HepG2 (cell line): ENCODE data around the gene LRRTM3. TPM values are rescaled to one million over a fixed set of nuclear protein-coding genes. Genes with fewer than 3 reads are reported as not detected.

Source experiments
- ATAC-seq: fragments of 200-7000 bp; cut with Tn5 transposase; 3 replicates; pipeline ENCODE4 v1.9.1; 2020; ENCODE audit warnings: mild to moderate bottlenecking, moderate library complexity
- BruUV-seq: library from RNA; stranded (reverse); fragments of 400-500 nt; replicated peaks from 2 replicates; lab custom pipeline; 2021; lab: Mats Ljungman, UMichigan
- CTCF ChIA-PET: fragments of 300-600 bp; formaldehyde crosslinking; extraction: SDS; loops from one replicate; lab custom pipeline; 2021; ENCODE audit warnings: low total read pairs, inconsistent platforms, low intra/inter-chr PET ratio; lab: Yijun Ruan, JAX
- POLR2A ChIA-PET: fragments of 350-600 bp; sonication (Branson Sonifier 250); formaldehyde crosslinking; loops from one replicate; lab custom pipeline; 2020; ENCODE audit warnings: antibody characterized with exemption, inconsistent platforms; lab: Yijun Ruan, JAX
- DNase-seq: peaks from one replicate; pipeline ENCODE4 v3.0.0-alpha.2; 2015; ENCODE audit warnings: low spot score
- FAIRE-seq: peaks from 3 replicates; lab custom pipeline; 2011; peaks lifted over from hg19 to GRCh38; lab: Jason Lieb, UNC
- H2AFZ ChIP-seq: one replicate; pipeline ENCODE4 v1.6.1; 2011; ENCODE audit warnings: low read length, inconsistent platforms
- H3K27ac ChIP-seq: fragments of 300-600 bp; 3 replicates; pipeline ENCODE4 v1.8.0; 2011; ENCODE audit warnings: mixed run types, mild to moderate bottlenecking, mixed read lengths, low read length, inconsistent platforms; ENCODE audit not compliant: insufficient read depth; ENCODE audit errors: extremely low read length
- H3K27me3 ChIP-seq, 2 experiments: fragments of 200-600 bp in 1 of 2; 2 replicates in 1 of 2; 3 replicates in 1 of 2; pipeline versions ENCODE4 v1.6.0 to v1.8.0; 2011; ENCODE audit warnings: low read length in 2 of 2, mild to moderate bottlenecking in 2 of 2, moderate library complexity in 2 of 2, inconsistent platforms in 1 of 2; ENCODE audit not compliant: insufficient read depth in 2 of 2, control insufficient read depth in 1 of 2
- H3K36me3 ChIP-seq, 2 experiments: fragments of 200-600 bp in 1 of 2; replicated peaks in 1 of 2; 2 replicates in 1 of 2; 3 replicates in 1 of 2; pipeline versions ENCODE4 v1.5.1 to v1.8.0; 2011; ENCODE audit warnings: low read length in 2 of 2, inconsistent platforms in 1 of 2; ENCODE audit not compliant: insufficient read depth in 2 of 2, control insufficient read depth in 1 of 2
- H3K4me1 ChIP-seq: 2 replicates; pipeline ENCODE4 v1.5.1; 2012; ENCODE audit warnings: low read length, inconsistent platforms; ENCODE audit not compliant: insufficient read depth
- H3K4me2 ChIP-seq: 2 replicates; pipeline ENCODE4 v1.6.0; 2011; ENCODE audit warnings: low read depth, low read length, inconsistent platforms
- H3K4me3 ChIP-seq, 3 experiments: fragments of 200-600 bp in 1 of 3; sonication (generic), shearing (Covaris generic) in 1 of 3; replicated peaks in 1 of 3; 2 replicates each; pipeline ENCODE4 v1.5.1; 2011 to 2016; ENCODE audit warnings: low read length in 3 of 3, inconsistent platforms in 2 of 3, low read depth in 2 of 3, mild to moderate bottlenecking in 2 of 3, control low read depth in 1 of 3, mixed read lengths in 1 of 3; ENCODE audit not compliant: insufficient read depth in 1 of 3
- H3K79me2 ChIP-seq: one replicate; pipeline ENCODE4 v1.6.1; 2011; ENCODE audit warnings: low read length, inconsistent platforms; ENCODE audit not compliant: insufficient read depth
- H3K9ac ChIP-seq: 2 replicates; pipeline ENCODE4 v1.6.0; 2011; ENCODE audit warnings: mild to moderate bottlenecking, low read depth, low read length, inconsistent platforms; ENCODE audit not compliant: insufficient read depth
- H3K9me3 ChIP-seq: 2 replicates; pipeline ENCODE4 v1.5.1; 2012; ENCODE audit warnings: mild to moderate bottlenecking, low read length
- H4K20me1 ChIP-seq: 2 replicates; pipeline ENCODE4 v1.6.0; 2011; ENCODE audit warnings: inconsistent platforms, mild to moderate bottlenecking, low read length, moderate library complexity; ENCODE audit not compliant: insufficient read depth
- CBX1 ChIP-seq: IDR thresholded peaks from one replicate; pipeline ENCODE4 v1.6.1; 2016; ENCODE audit warnings: antibody characterized with exemption, low read depth
- EP300 ChIP-seq, 3 experiments: sonication (generic) in 1 of 3; formaldehyde crosslinking in 1 of 3; IDR thresholded peaks; 2 replicates each; pipeline versions ENCODE4 v1.5.1 to v1.6.1; 2011 to 2020; ENCODE audit warnings: low read depth in 2 of 3, low read length in 2 of 3, borderline replicate concordance in 1 of 3, improper control_type of control experiment in 1 of 3, mild to moderate bottlenecking in 1 of 3, missing genetic modification reagents in 1 of 3, moderate library complexity in 1 of 3
- KDM4B ChIP-seq: sonication (generic); formaldehyde crosslinking; IDR thresholded peaks from 2 replicates; pipeline ENCODE4 v1.4.0; 2020; ENCODE audit warnings: missing genetic modification reagents
- NFKBIZ ChIP-seq: IDR thresholded peaks from 2 replicates; pipeline ENCODE4 v1.6.1; 2018; ENCODE audit warnings: missing genetic modification reagents, missing compliant biosample characterization
- NPAS2 ChIP-seq: sonication (generic); formaldehyde crosslinking; IDR thresholded peaks from 2 replicates; pipeline ENCODE4 v1.8.0; 2022; ENCODE audit warnings: mild to moderate bottlenecking, missing genetic modification reagents, borderline replicate concordance
- PHF21A ChIP-seq: sonication (generic); formaldehyde crosslinking; IDR thresholded peaks from 2 replicates; pipeline ENCODE4 v1.5.0; 2020; ENCODE audit warnings: mild to moderate bottlenecking, missing genetic modification reagents
- RBM22 ChIP-seq: fragments of 200-400 bp; formaldehyde crosslinking; optimal IDR thresholded peaks from 2 replicates; pipeline ENCODE3; 2017; ENCODE audit warnings: mild to moderate bottlenecking, low read length, moderate library complexity
- SP140L ChIP-seq: sonication (generic); formaldehyde crosslinking; IDR thresholded peaks from 2 replicates; pipeline ENCODE4 v1.4.0; 2020; ENCODE audit warnings: missing genetic modification reagents, borderline replicate concordance
- TCF12 ChIP-seq, 2 experiments: fragments of 450-650 bp in 1 of 2; sonication (generic) in 1 of 2; formaldehyde crosslinking in 1 of 2; IDR thresholded peaks; 2 replicates each; pipeline versions ENCODE4 v1.6.1 to v1.8.0; 2017 to 2022; ENCODE audit warnings: antibody characterized with exemption in 1 of 2, mild to moderate bottlenecking in 1 of 2, missing genetic modification reagents in 1 of 2, moderate library complexity in 1 of 2
- TFE3 ChIP-seq: IDR thresholded peaks from 2 replicates; pipeline ENCODE4 v1.6.1; 2016
- ZC3H4 ChIP-seq: sonication (generic); formaldehyde crosslinking; IDR thresholded peaks from 2 replicates; pipeline ENCODE4 v1.4.0; 2020; ENCODE audit warnings: missing genetic modification reagents, borderline replicate concordance
- ZNF572 ChIP-seq: sonication (generic); formaldehyde crosslinking; IDR thresholded peaks from 2 replicates; pipeline ENCODE4 v1.5.1; 2020; ENCODE audit warnings: mild to moderate bottlenecking, missing genetic modification reagents
- ZNF619 ChIP-seq: sonication (generic); formaldehyde crosslinking; IDR thresholded peaks from 2 replicates; pipeline ENCODE4 v1.4.0; 2020; ENCODE audit warnings: mild to moderate bottlenecking, missing genetic modification reagents
- WGBS: methylation state at CpG from one replicate; pipeline ENCODE4 v1.1.6; 2017; ENCODE audit warnings: low lambda C conversion rate; 5-methylcytosine and 5-hydroxymethylcytosine counted together
- in situ Hi-C: cut with HindIII; loops from 2 replicates; pipeline ENCODE4 v1.10.0; 2017; ENCODE audit warnings: low pct_unique_long_range_greater_than_20kb; ENCODE audit not compliant: extremely low pct_ligation_motif_present
- intact Hi-C: fragments of 100-400 bp; cut with micrococcal nuclease; formaldehyde crosslinking; loops from one replicate; pipeline ENCODE4 v1.10.0; 2022; ENCODE audit not compliant: unreplicated experiment
- polyA plus RNA-seq, 8 experiments: library from polyadenylated mRNA; depleted of rRNA in 3 of 8; stranded (reverse) in 7 of 8; unstranded in 1 of 8; fragments of >200 nt; fragmentation: Illumina TruSeq in 4 of 8; extraction: Trizol in 4 of 8; gene quantifications; 2 replicates each; pipeline versions ENCODE4 v1.2.1 to v1.2.3, GENCODE V29; 2011 to 2016; ENCODE audit warnings: low read depth in 4 of 8, missing spikeins in 1 of 8, mixed read lengths in 1 of 8; ENCODE audit not compliant: insufficient read depth in 1 of 8
- total RNA-seq, 5 experiments: library from RNA; depleted of rRNA; stranded (reverse); fragments of >200 nt; fragmentation: Illumina TruSeq; extraction: Trizol; gene quantifications; 2 replicates each; pipeline ENCODE4 v1.2.3, GENCODE V29; 2016; ENCODE audit warnings: low read depth in 1 of 5

The LRRTM3 gene
- total and polyA plus RNA-seq, 2 of the 13 experiments (the other 11 are each of a cell fraction or from before 2014, with no cell fraction given): not detected

DNA sequence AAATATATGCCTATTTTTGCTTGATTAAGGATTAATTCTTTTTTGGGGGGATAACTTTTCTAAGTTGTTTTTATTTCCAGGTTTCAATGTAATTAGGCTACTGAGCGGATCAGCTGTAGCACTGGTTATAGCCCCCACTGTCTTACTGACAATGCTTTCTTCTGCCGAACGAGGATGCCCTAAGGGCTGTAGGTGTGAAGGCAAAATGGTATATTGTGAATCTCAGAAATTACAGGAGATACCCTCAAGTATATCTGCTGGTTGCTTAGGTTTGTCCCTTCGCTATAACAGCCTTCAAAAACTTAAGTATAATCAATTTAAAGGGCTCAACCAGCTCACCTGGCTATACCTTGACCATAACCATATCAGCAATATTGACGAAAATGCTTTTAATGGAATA is 1.0 kb downstream of the LRRTM3 start:
- H2AFZ ChIP-seq: no peak overlapping the region
- DNase-seq (no peak), ATAC-seq (no peak), FAIRE-seq (no peak)
- no peaks in the 10 kb centered on the region for H3K4me1 ChIP-seq
- WGBS: 41% methylated on average over 5 of the region's 5 CpGs
- ChIA-PET CTCF (no interaction called here), POLR2A (no interaction called here)
- TF ChIP-seq NFKBIZ (CRISPR knock-in tag): no peak
- TF ChIP-seq NPAS2 (CRISPR knock-in tag): no peak
- TF ChIP-seq TCF12 (IDR thresholded peaks at IDR 0.05): no peak
- TF ChIP-seq TCF12 (CRISPR knock-in tag; IDR thresholded peaks at IDR 0.05): no peak
- TF ChIP-seq EP300 (IDR thresholded peaks at IDR 0.05; ENCODE audit: low read depth in 2 of 2, low read length in 2 of 2): no peak
- no peak for TF ChIP-seq EP300 (CRISPR knock-in tag; IDR thresholded peaks at IDR 0.05; ENCODE audit: borderline replicate concordance)
- no peak for TF ChIP-seq ZC3H4 (CRISPR knock-in tag)
- TF ChIP-seq PHF21A (CRISPR knock-in tag): no peak
- no peak for TF ChIP-seq RBM22
- TF ChIP-seq ZNF572: no peak
- no peak for TF ChIP-seq TFE3 (CRISPR knock-in tag)
- TF ChIP-seq KDM4B (CRISPR knock-in tag): no peak
- TF ChIP-seq SP140L (CRISPR knock-in tag): no peak
- TF ChIP-seq ZNF619 (CRISPR knock-in tag): no peak
- TF ChIP-seq CBX1: no peak
- H3K9me3 ChIP-seq: no peaks in the 10 kb centered on the region
- H3K27me3 ChIP-seq: peaks cover 2 to 10% of the 10 kb centered on the region in 2 experiments; a peak in 2 of 5 replicates
- no peaks in the 10 kb centered on the region for H3K36me3 ChIP-seq
- H3K4me2 ChIP-seq: no peak overlapping the region
- no peak overlapping the region for H3K27ac ChIP-seq
- H3K4me3 ChIP-seq: no peak overlapping the region
- no peaks in the 10 kb centered on the region for H4K20me1 ChIP-seq
- BruUV-seq: no TSS peak
- no peaks in the 10 kb centered on the region for H3K79me2 ChIP-seq
- H3K9ac ChIP-seq: no peak overlapping the region
- in situ Hi-C loops: no loop called here
- intact Hi-C loops: loop anchor here (1.0 kb wide), 1 partner anchor 379 kb away; no protein-coding TSS in a partner anchor
